Muscle of leg (tissue), 11 donors: ENCODE results near the gene SEC31A. TPM values are rescaled to one million over a fixed set of nuclear protein-coding genes. Genes with fewer than 3 reads are reported as not detected.

Experiments
- DNase-seq: peaks from one replicate; pipeline ENCODE4 v3.0.0; 2013
- H3K27ac ChIP-seq: one replicate; pipeline ENCODE4 v1.5.1; 2013; ENCODE audit warnings: mild to moderate bottlenecking, low read length, control low read depth
- H3K27me3 ChIP-seq: one replicate; pipeline ENCODE4 v1.6.1; 2013; ENCODE audit warnings: low read length; ENCODE audit not compliant: control insufficient read depth, insufficient read depth
- H3K36me3 ChIP-seq: one replicate; pipeline ENCODE4 v1.6.1; 2013; ENCODE audit warnings: low read length; ENCODE audit not compliant: control insufficient read depth, insufficient read depth
- H3K4me1 ChIP-seq: one replicate; pipeline ENCODE4 v1.6.1; 2013; ENCODE audit warnings: low read length; ENCODE audit not compliant: control insufficient read depth, insufficient read depth
- H3K4me3 ChIP-seq: one replicate; pipeline ENCODE4 v1.5.1; 2013; ENCODE audit warnings: low read length, control low read depth
- H3K9me3 ChIP-seq: replicated peaks from 2 replicates; pipeline ENCODE4 v1.6.1; 2013; ENCODE audit warnings: low read depth, low read length; ENCODE audit not compliant: control insufficient read depth
- WGBS: methylation state at CpG from one replicate; pipeline ENCODE4 v1.1.5; 2013; ENCODE audit warnings: missing lambda C conversion rate; ENCODE audit not compliant: insufficient coverage; 5-methylcytosine and 5-hydroxymethylcytosine counted together
- polyA plus RNA-seq, 8 donors: library from polyadenylated mRNA; unstranded; fragments of 120-200 nt; gene quantifications; one replicate each; pipeline versions ENCODE4 v1.2.1 to v1.2.3, GENCODE V29; 2013; ENCODE audit warnings: inconsistent platforms in 1 of 8, low replicate concordance in 1 of 8; ENCODE audit not compliant: insufficient read length in 8 of 8, insufficient read depth in 1 of 8
- total RNA-seq: library from RNA; stranded (reverse); fragments of 120-200 nt; gene quantifications from one replicate; pipeline ENCODE4 v1.2.4, GENCODE V29; 2013

Gene SEC31A
- total and polyA plus RNA-seq, 9 donors = 158 to 213 (median 171) TPM

DNA sequence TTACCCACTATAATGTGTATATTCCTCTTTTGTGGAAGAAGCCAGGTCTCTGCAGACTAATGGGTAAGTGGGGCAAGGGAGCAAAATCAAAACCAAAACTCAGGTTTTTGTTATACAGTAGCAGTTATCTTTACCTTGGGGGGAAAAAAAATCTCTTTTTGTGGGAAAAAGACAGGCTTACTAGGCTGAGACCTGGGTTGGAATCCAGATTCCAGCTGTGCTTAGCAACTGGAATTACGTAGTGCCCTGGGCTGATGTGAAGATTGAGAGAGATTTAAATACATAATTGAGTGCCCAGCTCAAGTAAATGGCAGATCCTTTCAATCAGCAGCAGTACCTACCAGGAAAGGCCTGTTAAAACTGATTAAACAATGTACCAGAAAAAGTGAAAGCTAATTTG lies 76.9 kb downstream of the SEC31A start:
- WGBS = no CpG with 5 or more reads among the region's 1 CpG
- no peaks in the 10 kb centered on the region for H3K27me3 ChIP-seq
- peaks cover 11% of the 10 kb centered on the region for H3K36me3 ChIP-seq
- DNase-seq = no peak
- no peaks in the 10 kb centered on the region for H3K4me1 ChIP-seq
- H3K4me3 ChIP-seq = no peak overlapping the region
- no peaks in the 10 kb centered on the region for H3K9me3 ChIP-seq
- H3K27ac ChIP-seq = no peak overlapping the region

DNA sequence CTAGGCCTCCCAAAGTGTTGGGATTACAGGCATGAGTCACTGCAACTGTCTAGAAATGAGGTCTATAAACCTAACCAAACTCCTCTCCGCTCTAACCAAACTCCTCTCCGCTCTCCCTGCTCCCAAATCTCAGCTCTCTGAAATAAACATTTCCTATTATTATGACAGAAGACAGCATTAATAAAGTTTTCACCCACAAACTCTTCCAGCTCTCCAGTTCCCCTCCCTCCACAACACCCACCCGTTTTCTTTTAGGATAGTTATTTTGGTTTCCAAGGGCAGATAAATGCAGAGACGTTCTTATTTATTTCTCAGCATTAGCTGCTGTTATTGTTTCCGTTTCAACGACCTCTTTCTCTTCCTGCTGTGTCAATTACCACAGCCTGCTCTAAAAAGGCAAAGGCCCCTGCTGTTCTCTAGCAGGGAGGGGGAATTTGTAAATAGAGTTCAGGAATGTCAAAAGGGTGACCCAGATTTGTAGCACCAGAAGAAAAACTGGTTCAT lies 79.1 kb downstream of the SEC31A start:
- DNase-seq = peak; percentile 29
- H3K4me1 ChIP-seq = no peaks in the 10 kb centered on the region
- H3K4me3 ChIP-seq = no peak overlapping the region
- H3K9me3 ChIP-seq = no peaks in the 10 kb centered on the region
- H3K27me3 ChIP-seq = no peaks in the 10 kb centered on the region
- WGBS = no CpG with 5 or more reads among the region's 6 CpGs
- H3K27ac ChIP-seq = no peak overlapping the region
- H3K36me3 ChIP-seq = peaks cover 2% of the 10 kb centered on the region

DNA sequence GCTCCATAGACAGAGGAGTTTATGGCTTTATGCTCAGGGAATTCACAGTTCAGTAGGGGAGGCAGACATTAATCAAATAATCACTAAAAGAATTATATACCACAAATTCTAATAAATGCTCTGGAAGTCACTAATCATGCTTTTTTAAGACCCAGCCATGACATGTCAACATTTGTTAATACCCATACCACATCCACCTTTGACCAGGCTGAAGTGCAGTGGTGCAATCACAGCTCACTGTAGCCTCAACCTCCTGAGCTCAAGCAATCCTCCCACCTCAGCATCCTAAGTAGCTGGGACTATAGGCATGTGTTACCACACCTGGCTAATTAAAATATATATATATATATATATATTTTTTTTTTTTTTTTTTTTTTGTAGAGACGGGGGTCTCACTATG lies 79.6 kb downstream of the SEC31A start:
- WGBS = no CpG with 5 or more reads among the region's 1 CpG
- Histone ChIP-seq H3K4me3 (no peak overlapping the region), H3K4me1 (no peaks in the 10 kb centered on the region), H3K36me3 (peaks cover under 1% of the 10 kb centered on the region), H3K27ac (no peak overlapping the region), H3K27me3 (no peaks in the 10 kb centered on the region), H3K9me3 (no peaks in the 10 kb centered on the region)
- DNase-seq = no peak

DNA sequence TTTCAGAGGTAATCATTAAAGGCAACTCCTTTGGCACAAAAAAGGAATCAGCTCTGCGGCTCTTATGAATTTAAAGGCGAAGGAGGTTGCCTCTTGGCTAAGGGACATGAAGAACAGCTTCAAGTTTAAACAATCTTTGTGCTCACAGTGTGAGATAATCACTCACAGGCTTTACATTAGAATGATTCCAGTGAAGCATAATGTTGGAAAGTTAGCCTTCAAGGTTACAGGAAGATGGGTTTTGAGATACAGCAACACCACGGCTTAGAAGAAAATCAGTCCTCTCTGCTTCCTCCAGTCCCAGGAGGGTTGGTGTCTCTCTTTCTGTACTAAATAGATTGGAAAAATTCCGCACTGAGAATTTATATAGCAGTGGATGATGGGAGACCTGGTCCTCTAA lies 80.8 kb downstream of the SEC31A start:
- DNase-seq = no peak
- Histone ChIP-seq H3K9me3 (no peaks in the 10 kb centered on the region), H3K36me3 (no peaks in the 10 kb centered on the region), H3K4me1 (no peaks in the 10 kb centered on the region), H3K27ac (no peak overlapping the region), H3K4me3 (no peak overlapping the region), H3K27me3 (no peaks in the 10 kb centered on the region)
- 40% methylated on average over 1 of the region's 4 CpGs for WGBS

DNA sequence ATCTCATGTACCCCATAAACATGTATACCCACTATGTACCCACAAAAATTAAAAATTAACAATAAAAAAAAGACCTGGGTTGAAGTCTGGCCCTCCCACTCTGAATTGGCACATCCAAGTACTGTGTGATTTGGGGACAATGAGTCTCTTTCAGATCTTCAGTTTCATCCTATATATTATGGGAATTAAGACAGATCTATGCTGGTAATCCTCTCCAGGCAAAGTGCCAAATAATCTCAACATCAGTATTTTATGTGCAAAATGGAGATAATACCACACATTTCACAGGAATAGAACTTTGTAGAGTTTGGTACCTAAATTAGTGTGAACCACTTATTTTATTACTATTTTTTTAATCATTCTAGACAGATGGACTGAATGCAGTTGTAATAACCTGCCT lies 81.3 kb downstream of the SEC31A start:
- DNase-seq = no peak
- Histone ChIP-seq H3K27ac (no peak overlapping the region), H3K4me3 (no peak overlapping the region), H3K36me3 (no peaks in the 10 kb centered on the region), H3K9me3 (no peaks in the 10 kb centered on the region), H3K27me3 (no peaks in the 10 kb centered on the region), H3K4me1 (no peaks in the 10 kb centered on the region)

DNA sequence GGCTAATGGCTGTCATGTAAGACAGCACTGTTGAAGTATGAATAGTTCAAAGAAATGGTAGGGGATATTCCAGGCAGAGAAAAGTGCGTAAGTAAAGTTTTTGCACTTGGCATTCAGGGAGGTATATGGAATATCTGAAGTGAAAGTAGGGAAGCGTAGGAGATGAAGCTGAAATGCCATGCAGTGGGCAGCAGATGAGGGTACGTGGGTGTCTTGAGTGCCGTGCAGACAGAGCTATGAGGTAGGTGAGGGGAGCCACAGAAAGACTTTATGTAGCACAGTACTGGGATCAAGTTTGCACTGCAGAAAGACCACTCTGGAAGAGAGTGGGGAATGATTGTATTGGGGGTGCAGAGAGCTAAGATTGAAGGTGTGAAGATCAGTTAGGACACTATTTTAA lies 87.2 kb downstream of the SEC31A start:
- no peak overlapping the region for H3K4me3 ChIP-seq
- H3K9me3 ChIP-seq = no peaks in the 10 kb centered on the region
- WGBS = 84% methylated on average over 4 of the region's 4 CpGs
- peaks cover 7% of the 10 kb centered on the region for H3K27me3 ChIP-seq
- H3K36me3 ChIP-seq = no peaks in the 10 kb centered on the region
- H3K4me1 ChIP-seq = peaks cover 10% of the 10 kb centered on the region
- no peak overlapping the region for H3K27ac ChIP-seq
- no peak for DNase-seq

DNA sequence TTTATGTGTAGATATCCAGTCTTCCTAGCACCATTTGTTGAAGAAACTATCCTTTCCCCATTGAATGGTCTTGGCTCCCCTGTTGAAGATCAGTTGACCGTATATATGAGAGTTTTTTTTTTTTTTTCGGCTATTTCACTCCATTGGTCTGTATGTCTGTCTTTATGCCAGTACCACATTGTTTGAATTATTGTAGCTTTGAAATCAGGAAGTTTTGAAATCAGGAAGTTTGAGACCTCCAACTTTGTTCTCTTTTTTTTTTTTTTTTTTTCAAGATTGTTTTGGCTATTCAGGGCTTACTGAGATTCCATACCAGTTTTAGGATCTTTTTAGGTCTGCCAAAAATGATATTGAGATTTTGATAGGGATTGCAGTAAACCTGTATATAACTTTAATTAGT lies 88.0 kb downstream of the SEC31A start:
- Histone ChIP-seq H3K9me3 (no peaks in the 10 kb centered on the region), H3K36me3 (no peaks in the 10 kb centered on the region), H3K4me3 (no peak overlapping the region), H3K27me3 (peaks cover 7% of the 10 kb centered on the region), H3K4me1 (peaks cover 10% of the 10 kb centered on the region), H3K27ac (no peak overlapping the region)
- DNase-seq = no peak
- no CpG with 5 or more reads among the region's 2 CpGs for WGBS

DNA sequence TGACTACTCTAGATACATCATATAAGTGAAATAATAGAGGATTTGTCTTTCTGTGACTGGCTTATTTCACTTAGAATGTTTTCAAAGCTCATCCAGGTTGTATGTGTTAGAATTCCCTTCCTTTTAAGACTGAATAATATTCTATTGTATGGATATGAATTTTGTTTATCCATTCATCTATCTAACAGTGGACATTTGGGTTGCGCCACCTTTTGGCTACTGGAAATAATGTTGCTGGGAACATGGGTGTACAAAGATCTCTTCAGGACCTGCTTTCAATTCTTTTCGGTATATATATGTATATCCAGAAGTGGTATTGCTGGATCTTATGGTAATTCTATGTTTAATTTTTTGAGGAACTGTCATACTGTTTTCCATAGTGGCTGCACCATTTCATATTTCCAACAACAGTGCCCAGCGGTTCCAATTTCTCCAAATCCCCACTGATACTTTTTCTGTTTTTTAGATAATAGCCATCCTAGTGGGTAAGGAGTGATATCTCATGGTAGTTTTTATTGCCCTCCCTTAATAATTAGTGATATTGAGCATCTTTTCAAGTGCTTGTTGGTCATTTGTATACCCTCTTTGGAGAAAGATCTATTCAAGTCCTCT lies 88.9 kb downstream of the SEC31A start:
- Histone ChIP-seq H3K9me3 (no peaks in the 10 kb centered on the region), H3K36me3 (no peaks in the 10 kb centered on the region), H3K27me3 (peaks cover 15% of the 10 kb centered on the region), H3K27ac (no peak overlapping the region), H3K4me1 (peaks cover 18% of the 10 kb centered on the region), H3K4me3 (no peak overlapping the region)
- WGBS = no CpG with 5 or more reads among the region's 3 CpGs
- peak; percentile 67 for DNase-seq

DNA sequence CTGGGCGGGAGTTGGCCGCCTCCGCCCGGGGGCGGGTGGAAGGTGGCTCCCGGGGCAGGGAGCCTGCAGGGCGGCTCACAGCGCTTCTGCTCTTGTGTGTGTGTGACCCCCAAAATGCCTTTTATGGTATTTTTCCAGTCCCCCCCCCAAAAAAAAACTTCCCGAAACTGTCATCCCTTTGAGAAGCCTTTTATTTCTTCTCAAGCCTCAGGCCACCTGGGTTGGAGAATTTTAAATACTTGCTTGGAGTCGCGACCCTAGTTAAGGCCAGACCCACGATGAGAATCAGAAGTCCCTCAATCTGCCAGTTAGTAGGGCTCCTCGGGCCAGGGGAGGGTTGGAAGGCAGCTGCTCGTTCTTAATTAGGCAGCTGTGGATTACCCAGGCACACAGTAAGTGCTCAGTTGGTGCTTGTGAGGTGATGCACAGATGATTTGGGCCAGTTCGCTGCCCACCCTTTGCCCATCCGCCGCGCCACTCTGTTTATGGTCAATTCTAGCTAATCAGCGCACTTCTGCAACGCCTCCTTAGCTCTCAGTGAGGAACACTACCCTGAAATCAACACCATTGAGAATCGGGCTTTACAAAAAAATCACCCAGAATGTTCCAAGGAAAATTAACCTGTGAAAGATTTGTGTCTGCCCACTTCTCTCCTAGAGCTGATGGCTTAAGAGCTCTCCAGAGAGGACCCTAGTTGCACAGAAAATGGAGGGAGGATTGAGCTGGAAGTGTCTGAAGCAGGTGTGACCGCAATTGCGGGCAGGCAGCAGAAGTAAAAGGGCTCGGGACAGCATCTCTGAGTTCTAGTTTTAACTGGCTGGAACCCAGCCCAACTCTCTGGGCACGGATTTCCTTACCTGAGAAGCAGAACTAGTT lies 91.7 kb downstream of the SEC31A start:
- H3K4me3 ChIP-seq = peak overlapping the region; percentile 69
- no peaks in the 10 kb centered on the region for H3K9me3 ChIP-seq
- no peaks in the 10 kb centered on the region for H3K36me3 ChIP-seq
- H3K27ac ChIP-seq = no peak overlapping the region
- peaks cover 17% of the 10 kb centered on the region for H3K27me3 ChIP-seq
- DNase-seq = no peak
- H3K4me1 ChIP-seq = peaks cover 20% of the 10 kb centered on the region
- WGBS = 3% methylated on average over 19 of the region's 25 CpGs

DNA sequence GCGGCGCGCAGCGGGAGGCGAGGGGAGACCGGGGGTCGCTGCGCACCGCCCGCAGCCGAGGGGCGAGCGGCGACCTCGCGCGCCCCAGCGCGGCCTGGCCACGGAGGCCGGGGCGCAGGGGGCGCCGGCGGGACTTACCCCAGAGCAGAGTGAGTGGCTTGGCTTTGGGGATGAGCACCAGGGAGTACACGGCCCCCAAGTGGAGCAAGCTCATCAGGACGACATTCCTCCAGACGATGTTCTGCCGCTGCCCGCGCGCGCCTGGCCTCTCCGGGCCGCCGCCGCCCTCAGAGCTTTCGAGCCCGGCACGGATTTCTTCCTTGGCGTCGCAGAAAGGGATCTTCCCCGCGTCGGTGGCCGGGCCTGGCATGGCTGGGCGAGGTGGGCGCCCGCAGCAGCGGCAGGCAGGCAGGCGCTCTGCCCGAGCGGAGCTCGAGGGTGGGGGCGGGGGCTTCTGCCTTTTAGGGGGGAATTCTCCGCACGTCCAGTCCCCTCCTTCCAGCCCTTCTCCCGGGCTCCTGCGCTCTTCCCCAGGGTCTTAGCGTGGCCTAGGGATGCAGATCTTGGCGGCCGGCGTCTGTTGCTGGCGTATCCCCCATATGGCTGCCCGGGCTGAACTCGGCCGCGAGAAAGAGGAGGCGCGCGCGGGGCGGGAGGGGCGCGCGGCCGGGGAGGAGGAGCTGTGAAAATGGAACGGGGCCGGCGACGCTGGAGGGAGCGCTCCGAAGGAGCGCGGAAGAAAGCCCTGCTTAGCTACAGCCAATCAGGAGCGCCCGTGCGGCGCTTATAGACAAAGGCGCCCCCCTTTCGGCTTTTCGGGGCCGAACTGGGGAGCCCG lies 92.6 kb downstream of the SEC31A start, which contains the start of gene SCD5:
SCD5 (minus strand) TSS at position 629 of the 838 bp plus-strand sequence; CDS start at position 370, 259 bp downstream.
- Histone ChIP-seq H3K27me3 (peaks cover 17% of the 10 kb centered on the region), H3K27ac (no peak within 1 kb of the TSS), H3K36me3 (no peaks in the 10 kb centered on the region), H3K9me3 (no peaks in the 10 kb centered on the region), H3K4me3 (peak within 1 kb of the TSS; percentile 69), H3K4me1 (peaks cover 20% of the 10 kb centered on the region)
- DNase-seq = peak; percentile 96
- WGBS = under 1% methylated on average over 88 of the region's 94 CpGs
